A549 (cell line): ENCODE results near the gene RPL35. TPM values are rescaled to one million over a fixed set of nuclear protein-coding genes. Genes with fewer than 3 reads are reported as not detected.

Experiments used
- ATAC-seq, 2 experiments: fragments of 200-7000 bp in 1 of 2; fragments of >200 bp in 1 of 2; cut with Nextera tagmentation in 1 of 2; cut with Tn5 transposase in 1 of 2; 3 replicates each; pipeline versions ENCODE4 v1.8.0 to v1.9.1; 2018 to 2020; ENCODE audit warnings: mild to moderate bottlenecking in 1 of 2, moderate library complexity in 1 of 2
- CTCF ChIA-PET: fragments of 300-600 bp; sonication (Branson Sonifier 250); formaldehyde crosslinking; extraction: SDS; loops from one replicate; lab custom pipeline; 2021; ENCODE audit warnings: antibody characterized with exemption, inconsistent platforms; lab: Yijun Ruan, JAX
- POLR2A ChIA-PET: fragments of 350-600 bp; formaldehyde crosslinking; extraction: SDS; loops from one replicate; lab custom pipeline; 2021; ENCODE audit warnings: antibody characterized with exemption, inconsistent platforms; lab: Yijun Ruan, JAX
- DNase-seq, 2 experiments: peaks; one replicate each; pipeline versions ENCODE4 v3.0.0 to v3.0.0-alpha.2; 2011 to 2016; ENCODE audit warnings: low read depth in 1 of 2, low spot score in 1 of 2
- FAIRE-seq: peaks from 2 replicates; lab custom pipeline; 2011; peaks lifted over from hg19 to GRCh38; lab: Jason Lieb, UNC
- H3K27ac ChIP-seq, 2 experiments: fragments of >200 bp; sonication (Bioruptor Twin); formaldehyde crosslinking; 3 replicates each; pipeline ENCODE4 v1.5.1; 2016 to 2017
- H3K4me1 ChIP-seq: fragments of >200 bp; sonication (Bioruptor Twin); formaldehyde crosslinking; 3 replicates; pipeline ENCODE4 v1.6.1; 2016
- H3K4me2 ChIP-seq: fragments of >200 bp; sonication (Bioruptor Twin); formaldehyde crosslinking; 3 replicates; pipeline ENCODE4 v1.6.1; 2016
- H3K4me3 ChIP-seq: fragments of >200 bp; sonication (Bioruptor Twin); formaldehyde crosslinking; 3 replicates; pipeline ENCODE4 v1.5.1; 2016
- H3K9me3 ChIP-seq: fragments of >200 bp; sonication (Bioruptor Twin); formaldehyde crosslinking; 3 replicates; pipeline ENCODE4 v1.6.1; 2016
- ATOH8 ChIP-seq: fragments of 250-450 bp; sonication (Bioruptor Pico); IDR thresholded peaks from 2 replicates; pipeline ENCODE4 v1.5.0; 2020; ENCODE audit warnings: low read depth, mild to moderate bottlenecking, moderate library complexity
- BHLHE40 ChIP-seq: IDR thresholded peaks from 2 replicates; pipeline ENCODE4 v1.6.1; 2012; ENCODE audit warnings: low read depth, low read length, inconsistent platforms
- CBX8 ChIP-seq: fragments of 200-600 bp; sonication (generic); IDR thresholded peaks from 2 replicates; pipeline ENCODE4 v1.6.1; 2016
- CEBPB ChIP-seq, 2 experiments: fragments of >200 bp in 1 of 2; sonication (Bioruptor Twin) in 1 of 2; formaldehyde crosslinking in 1 of 2; IDR thresholded peaks; 2 replicates each; pipeline ENCODE4 v1.6.1; 2012 to 2016
- CTCF ChIP-seq: fragments of >200 bp; sonication (Bioruptor Twin); formaldehyde crosslinking; IDR thresholded peaks from 3 replicates; pipeline ENCODE4 v1.5.1; 2016
- ESRRA ChIP-seq: fragments of 150-350 bp; IDR thresholded peaks from 2 replicates; pipeline ENCODE4 v1.6.1; 2014; ENCODE audit warnings: mild to moderate bottlenecking, low read length, borderline replicate concordance
- FOSB ChIP-seq: fragments of 250-450 bp; sonication (Bioruptor Pico); IDR thresholded peaks from 2 replicates; pipeline ENCODE4 v1.5.0; 2020; ENCODE audit warnings: mild to moderate bottlenecking, moderate library complexity
- FOSL2 ChIP-seq, 2 experiments: fragments of 450-650 bp in 1 of 2; fragments of >200 bp in 1 of 2; sonication (Bioruptor Twin) in 1 of 2; formaldehyde crosslinking; IDR thresholded peaks; 2 replicates each; pipeline versions ENCODE4 v1.5.0 to v1.6.1; 2016 to 2020; ENCODE audit warnings: mild to moderate bottlenecking in 1 of 2, moderate library complexity in 1 of 2
- HOXA7 ChIP-seq: fragments of 250-450 bp; sonication (Bioruptor Pico); IDR thresholded peaks from 2 replicates; pipeline ENCODE4 v1.5.0; 2020; ENCODE audit warnings: mild to moderate bottlenecking, moderate library complexity
- JUN ChIP-seq, 2 experiments: fragments of >200 bp; sonication (Bioruptor Twin); formaldehyde crosslinking; IDR thresholded peaks; 2 replicates in 1 of 2; 3 replicates in 1 of 2; pipeline ENCODE4 v1.6.1; 2016 to 2017
- JUNB ChIP-seq: fragments of >200 bp; sonication (Bioruptor Twin); formaldehyde crosslinking; IDR thresholded peaks from 2 replicates; pipeline ENCODE4 v1.6.1; 2016
- MYC ChIP-seq: IDR thresholded peaks from 2 replicates; pipeline ENCODE4 v1.6.1; 2012; ENCODE audit warnings: mild to moderate bottlenecking, inconsistent platforms, low read length, improper control_type of control experiment, borderline replicate concordance
- POLR2A ChIP-seq: IDR thresholded peaks from 2 replicates; pipeline ENCODE4 v1.6.1; 2012; ENCODE audit warnings: mild to moderate bottlenecking, low read length
- RAD21 ChIP-seq, 2 experiments: fragments of >200 bp in 1 of 2; sonication (Bioruptor Twin) in 1 of 2; formaldehyde crosslinking in 1 of 2; IDR thresholded peaks in 1 of 2; conservative IDR thresholded peaks in 1 of 2; 2 replicates in 1 of 2; 3 replicates in 1 of 2; pipeline ENCODE4 v1.6.1; 2012 to 2018; ENCODE audit warnings: inconsistent platforms in 1 of 2
- RARB ChIP-seq: fragments of 250-450 bp; sonication (Bioruptor Pico); IDR thresholded peaks from 2 replicates; pipeline ENCODE4 v1.8.0; 2021; ENCODE audit warnings: mild to moderate bottlenecking, moderate library complexity
- RFX5 ChIP-seq: fragments of 450-650 bp; IDR thresholded peaks from 2 replicates; pipeline ENCODE4 v1.7.1; 2014; ENCODE audit warnings: antibody characterized with exemption, mild to moderate bottlenecking, moderate library complexity
- SMC3 ChIP-seq: fragments of >200 bp; sonication (Bioruptor Twin); formaldehyde crosslinking; IDR thresholded peaks from 3 replicates; pipeline ENCODE4 v1.6.1; 2018; ENCODE audit warnings: inconsistent platforms
- WGBS: methylation state at CpG from one replicate; pipeline ENCODE4 v1.1.6; 2017; ENCODE audit errors: missing lambda C conversion rate; 5-methylcytosine and 5-hydroxymethylcytosine counted together
- polyA plus RNA-seq, 4 experiments: library from polyadenylated mRNA; depleted of rRNA in 3 of 4; stranded (reverse); fragments of >200 nt; fragmentation: RNase III in 1 of 4; extraction: RNeasy Plus Mini Kit Qiagen cat#74134 plus additional on column Dnase treatment in 1 of 4; gene quantifications; 2 replicates in 3 of 4; 3 replicates in 1 of 4; pipeline ENCODE4 v1.2.3, GENCODE V29; 2011 to 2017
- TF ChIP-seq, protein P1 (sequence below): fragments of 450-650 bp; IDR thresholded peaks from 2 replicates; pipeline ENCODE4 v1.6.1; 2014; ENCODE audit warnings: antibody characterized with exemption

The RPL35 gene
- polyA plus RNA-seq, 2 of the 4 experiments (the other 2 are of a cell fraction) = 2,307 to 3,076 TPM

DNA sequence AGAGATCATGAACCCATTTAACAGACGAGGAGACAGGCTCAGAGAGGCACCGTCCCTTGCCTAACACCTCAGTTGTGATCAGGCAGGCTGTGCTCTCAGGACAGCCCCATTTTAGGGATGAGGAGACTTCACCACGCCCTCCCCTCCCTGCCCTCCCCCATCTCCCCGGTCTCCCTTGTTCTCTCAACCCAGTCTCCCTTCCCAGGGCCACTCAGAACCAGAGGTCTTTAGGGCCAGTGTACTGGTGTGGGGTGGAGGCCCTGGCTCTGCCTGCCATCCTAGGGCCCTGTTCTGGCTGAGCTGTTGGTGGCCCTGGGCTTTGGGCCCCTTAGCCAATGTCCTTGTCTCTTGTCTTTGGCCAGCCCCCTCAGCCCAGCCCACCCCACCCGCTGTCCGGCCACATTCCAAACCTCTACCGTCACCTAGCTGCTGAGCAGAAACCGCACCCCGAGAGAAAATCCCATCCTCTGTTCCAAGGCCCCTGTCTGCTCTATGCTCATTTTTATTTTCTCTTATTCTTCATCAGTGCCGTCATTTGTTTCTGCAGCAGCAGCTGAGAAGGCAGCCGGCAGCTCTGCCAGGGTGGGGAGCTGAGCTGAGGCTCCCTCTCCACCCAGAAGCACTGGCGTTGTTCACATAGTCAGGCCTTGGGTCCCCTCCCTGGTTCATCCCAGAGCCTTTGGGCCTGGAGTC lies 50.9 kb downstream of the RPL35 start:
- no peak overlapping the region for H3K4me3 ChIP-seq
- ChIA-PET CTCF (interaction anchor here (1.0 to 40.0 kb wide), 7 partner anchors 14 to 44 kb away, joined by 3 to 785 read pairs (median 4); partner anchors contain the start of genes NR6A1, OLFML2A and WDR38), POLR2A (interaction anchor here (0.6 to 1.5 kb wide), 3 partner anchors 10 to 357 kb away, joined by 3 to 4 read pairs (median 4); partner anchors contain the start of gene NR6A1)
- H3K27ac ChIP-seq = peak overlapping the region; percentile 90 to 93
- no peak for TF ChIP-seq ESRRA
- TF ChIP-seq CTCF = peak; percentile 16; the same call in 1 of the 3 replicates
- TF ChIP-seq MYC = no peak
- no peak for TF ChIP-seq FOSB (CRISPR knock-in tag)
- TF ChIP-seq POLR2A = 0 out of 2 replicates have a peak, but pooled peaks have one; percentile 6
- no peak for TF ChIP-seq RARB (CRISPR knock-in tag)
- TF ChIP-seq JUN (IDR thresholded peaks at IDR 0.05) = 0 out of 5 replicates have a peak, but pooled peaks of 1 of the 2 experiments have one; percentile 33
- TF ChIP-seq CBX8 = no peak
- TF ChIP-seq SMC3 = peak; percentile 23; the same call in 1 of the 3 replicates
- TF ChIP-seq RAD21 (conservative IDR thresholded peaks at IDR 0.05 in 1 of 2, IDR thresholded peaks at IDR 0.05 in 1 of 2) = peak; percentile 27 to 31; a peak in 2 of 5 replicates
- ATAC-seq (peak; percentile 69 to 87), DNase-seq (peak; percentile 78 to 80), FAIRE-seq (no peak)
- WGBS = 29% methylated on average over 10 of the region's 12 CpGs
- peak overlapping the region; percentile 78 for H3K4me2 ChIP-seq
- peaks cover 41% of the 10 kb centered on the region for H3K4me1 ChIP-seq
- no peaks in the 10 kb centered on the region for H3K9me3 ChIP-seq

- peaks cover 41% of the 10 kb centered on the region for H3K4me1 ChIP-seq
- TF ChIP-seq, protein P1, sequence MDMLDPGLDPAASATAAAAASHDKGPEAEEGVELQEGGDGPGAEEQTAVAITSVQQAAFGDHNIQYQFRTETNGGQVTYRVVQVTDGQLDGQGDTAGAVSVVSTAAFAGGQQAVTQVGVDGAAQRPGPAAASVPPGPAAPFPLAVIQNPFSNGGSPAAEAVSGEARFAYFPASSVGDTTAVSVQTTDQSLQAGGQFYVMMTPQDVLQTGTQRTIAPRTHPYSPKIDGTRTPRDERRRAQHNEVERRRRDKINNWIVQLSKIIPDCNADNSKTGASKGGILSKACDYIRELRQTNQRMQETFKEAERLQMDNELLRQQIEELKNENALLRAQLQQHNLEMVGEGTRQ = no peak
- TF ChIP-seq ATOH8 (no peak), JUNB (no peak), BHLHE40 (no peak), HOXA7 (CRISPR knock-in tag) (no peak), CEBPB (IDR thresholded peaks at IDR 0.05) (no peak), ESRRA (no peak), FOSL2 (IDR thresholded peaks at IDR 0.05) (no peak), FOSL2 (CRISPR knock-in tag; IDR thresholded peaks at IDR 0.05) (no peak), MYC (no peak), RFX5 (no peak)
- ATAC-seq (no peak), FAIRE-seq (no peak), DNase-seq (no peak)
- no peaks in the 10 kb centered on the region for H3K9me3 ChIP-seq
- 96% methylated on average over 59 of the region's 60 CpGs for WGBS
- POLR2A ChIA-PET = no interaction called here
- H3K27ac ChIP-seq = peak overlapping the region; percentile 90 to 93
- CTCF ChIA-PET = interaction anchor here (0.5 to 40.0 kb wide), 10 partner anchors 9 to 50 kb away, joined by 3 to 785 read pairs (median 4); partner anchors contain the start of genes NR6A1, OLFML2A and WDR38
- H3K4me2 ChIP-seq = peak overlapping the region; percentile 78; the same call in 2 of the 3 replicates
- H3K4me3 ChIP-seq = no peak overlapping the region
Observed at GRCh38 chr9:124809741-124810500, 51.8 kb downstream of the RPL35 start.
